HG02642 (cell line): ENCODE results near the gene USP43.
"Not testable (repeated sequence)": the region's sequence is repeated elsewhere in the genome, so short reads cannot be mapped to it uniquely, and the experiment has no call there.

ENCODE experiments used
- ATAC-seq: cut with Tn5 transposase; IDR thresholded peaks from one replicate; pipeline ENCODE4 v1.9.1; 2021; ENCODE audit warnings: mild to moderate bottlenecking; ENCODE audit not compliant: unreplicated experiment, poor library complexity

The USP43 gene

GRCh38 chr17:9644910-9645751 is at the start of gene USP43:
USP43 (plus strand) TSS chr17:9645517; CDS start chr17:9645633, 116 bp downstream.
- no peak for ATAC-seq

- not testable (repeated sequence) for ATAC-seq
Observed at GRCh38 chr17:9597638-9598037, 47.7 kb upstream of the USP43 start.

- ATAC-seq: no peak
Observed at GRCh38 chr17:9598661-9599060, 46.7 kb upstream of the USP43 start.

GRCh38 chr17:9604583-9604982 is 40.7 kb upstream of the USP43 start:
- not testable (repeated sequence) for ATAC-seq

GRCh38 chr17:9606453-9606852 is 38.9 kb upstream of the USP43 start:
- no peak for ATAC-seq

GRCh38 chr17:9607058-9607457 is 38.3 kb upstream of the USP43 start:
- ATAC-seq: not testable (repeated sequence)

- no peak for ATAC-seq
Observed at GRCh38 chr17:9611557-9611956, 33.8 kb upstream of the USP43 start.

GRCh38 chr17:9612006-9612405 is 33.3 kb upstream of the USP43 start:
- ATAC-seq: no peak

GRCh38 chr17:9615486-9615885 is 29.8 kb upstream of the USP43 start:
- no peak for ATAC-seq

GRCh38 chr17:9622961-9623360 is 22.4 kb upstream of the USP43 start:
- no peak for ATAC-seq

GRCh38 chr17:9628509-9628908 is 16.8 kb upstream of the USP43 start:
- no peak for ATAC-seq

- ATAC-seq: no peak
Observed at GRCh38 chr17:9632741-9633140, 12.6 kb upstream of the USP43 start.

GRCh38 chr17:9635340-9635739 is 10.0 kb upstream of the USP43 start:
- ATAC-seq: no peak

GRCh38 chr17:9636501-9636900 is 8.8 kb upstream of the USP43 start:
- no peak for ATAC-seq

- ATAC-seq: not testable (repeated sequence)
Observed at GRCh38 chr17:9640388-9640787, 4.9 kb upstream of the USP43 start.

- no peak for ATAC-seq
Observed at GRCh38 chr17:9643611-9644010, 1.7 kb upstream of the USP43 start.

GRCh38 chr17:9645851-9646545 is 681 bp downstream of the USP43 start:
- ATAC-seq: no peak

- no peak for ATAC-seq
Observed at GRCh38 chr17:9646546-9646885, 1.2 kb downstream of the USP43 start.

GRCh38 chr17:9647014-9647413 is 1.7 kb downstream of the USP43 start:
- no peak for ATAC-seq

- no peak for ATAC-seq
Observed at GRCh38 chr17:9648521-9649110, 3.3 kb downstream of the USP43 start.

- ATAC-seq: no peak
Observed at GRCh38 chr17:9658593-9659211, 13.4 kb downstream of the USP43 start.
